ENCODE results near the gene HAND2.

The HAND2 gene

GRCh38 chr4:173519111-173520101 lies 10.6 kb downstream of the HAND2 start:
- no peak for DNase-seq

GRCh38 chr4:173518425-173519102 lies 11.5 kb downstream of the HAND2 start:
- DNase-seq = no peak

GRCh38 chr4:173517781-173518424 lies 12.1 kb downstream of the HAND2 start:
- DNase-seq = no peak

- DNase-seq = no peak
Observed at GRCh38 chr4:173516621-173517524, 13.2 kb downstream of the HAND2 start.

- no peak for DNase-seq
Observed at GRCh38 chr4:173515458-173515857, 14.6 kb downstream of the HAND2 start.

GRCh38 chr4:173514641-173515217 lies 15.3 kb downstream of the HAND2 start:
- no peak for DNase-seq

GRCh38 chr4:173513651-173514050 lies 16.4 kb downstream of the HAND2 start:
- no peak for DNase-seq

- no peak for DNase-seq
Observed at GRCh38 chr4:173511787-173512361, 18.2 kb downstream of the HAND2 start.

GRCh38 chr4:173509036-173510001 lies 20.7 kb downstream of the HAND2 start:
- DNase-seq = no peak

- DNase-seq = no peak
Observed at GRCh38 chr4:173508386-173509035, 21.5 kb downstream of the HAND2 start.

- DNase-seq = no peak
Observed at GRCh38 chr4:173507471-173508385, 22.3 kb downstream of the HAND2 start.

- DNase-seq = no peak
Observed at GRCh38 chr4:173506597-173507211, 23.3 kb downstream of the HAND2 start.

GRCh38 chr4:173505924-173506518 lies 24.0 kb downstream of the HAND2 start:
- DNase-seq = peak; percentile 38

GRCh38 chr4:173504181-173504503 lies 25.9 kb downstream of the HAND2 start:
- DNase-seq = no peak

- DNase-seq = no peak
Observed at GRCh38 chr4:173503330-173504180, 26.5 kb downstream of the HAND2 start.

- no peak for DNase-seq
Observed at GRCh38 chr4:173502282-173502681, 27.7 kb downstream of the HAND2 start.

GRCh38 chr4:173501592-173502150 lies 28.4 kb downstream of the HAND2 start:
- no peak for DNase-seq

Data from activated CD8-positive, alpha-beta memory T cell treated with anti-CD3 and anti-CD28 coated beads, Interleukin-2, amount 50 U/mL, for 4 hours (primary cell).